Stomach (tissue), 9 donors: ENCODE measurements around the gene DCAF10. TPM values are rescaled to one million over a fixed set of nuclear protein-coding genes. Genes with fewer than 3 reads are reported as not detected.

Experiments
- DNase-seq, 2 donors: peaks; one replicate each; pipeline versions ENCODE4 v3.0.0 to v3.0.0-alpha.2; 2013 to 2019
- H3K27ac ChIP-seq, 5 donors: fragments of 200-600 bp in 4 of 5; sonication (generic) in 4 of 5; one replicate each; pipeline ENCODE4 v1.5.1; 2013 to 2019; ENCODE audit warnings: mild to moderate bottlenecking in 1 of 5, moderate library complexity in 1 of 5
- H3K27me3 ChIP-seq, 3 donors: fragments of 200-600 bp; sonication (generic); one replicate each; pipeline ENCODE4 v1.5.1; 2017 to 2019; ENCODE audit warnings: mixed run types in 1 of 3
- H3K36me3 ChIP-seq, 4 donors: fragments of 200-600 bp; sonication (generic); 1 replicate in 3 of 4; 2 replicates in 1 of 4; pipeline ENCODE4 v1.5.1; 2016 to 2019
- H3K4me1 ChIP-seq, 4 donors: fragments of 200-600 bp; sonication (generic); one replicate each; pipeline ENCODE4 v1.5.1; 2016 to 2019
- H3K4me3 ChIP-seq, 4 donors: fragments of 200-600 bp; sonication (generic) in 3 of 4; one replicate each; pipeline ENCODE4 v1.5.1; 2016 to 2019; ENCODE audit warnings: mild to moderate bottlenecking in 1 of 4
- H3K9me3 ChIP-seq, 4 donors: fragments of 200-600 bp; sonication (generic); one replicate each; pipeline ENCODE4 v1.5.1; 2016 to 2019
- EP300 ChIP-seq: sonication (generic); formaldehyde crosslinking; IDR thresholded peaks from one replicate; pipeline ENCODE4 v1.6.1; 2017; ENCODE audit warnings: antibody characterized with exemption
- POLR2A ChIP-seq, 4 donors: fragments of 450-650 bp; IDR thresholded peaks; one replicate each; pipeline ENCODE4 v1.6.1; 2016; ENCODE audit warnings: antibody characterized with exemption in 4 of 4, control low read depth in 2 of 4, mild to moderate bottlenecking in 1 of 4, moderate library complexity in 1 of 4
- POLR2AphosphoS5 ChIP-seq, 3 donors: sonication (generic); formaldehyde crosslinking; IDR thresholded peaks; one replicate each; pipeline ENCODE4 v1.6.1; 2016; ENCODE audit warnings: antibody characterized with exemption in 3 of 3
- WGBS, 5 donors: extraction: QIAGEN DNeasy Blood & Tissue Kit in 3 of 5; methylation state at CpG; one replicate each; pipeline versions ENCODE4 v1.1.5 to v1.1.7; 2013 to 2018; 5-methylcytosine and 5-hydroxymethylcytosine counted together
- intact Hi-C: fragments of 100-400 bp; cut with DNase I; formaldehyde crosslinking; loops from one replicate; pipeline ENCODE4 v1.15.1; 2023; ENCODE audit warnings: low total_unique reads
- polyA plus RNA-seq, 3 donors: library from polyadenylated mRNA; stranded (reverse); fragments of 200-250 nt; gene quantifications; one replicate each; pipeline ENCODE4 v1.2.3, GENCODE V29; 2013
- total RNA-seq, 5 donors: library from RNA; depleted of rRNA; stranded (reverse); fragments of >200 nt; gene quantifications; one replicate each; pipeline versions ENCODE4 v1.1.0 to v1.2.3, GENCODE V29; 2014 to 2016
- TF ChIP-seq, protein P1 (sequence below), 7 experiments: fragments of 450-650 bp in 4 of 7; fragments of 200-600 bp in 3 of 7; sonication (generic) in 3 of 7; IDR thresholded peaks; one replicate each; pipeline ENCODE4 v1.5.1; 2016 to 2019; ENCODE audit warnings: antibody characterized with exemption in 7 of 7, control low read depth in 2 of 7, mild to moderate bottlenecking in 1 of 7
- donor health status: healthy with polysubstance abuse.
- donor health status: Bipolar disorder and iron deficiency.
- donor health status: healthy.

DCAF10 gene
- total and polyA plus RNA-seq, 8 donors, result 5.9 to 39.7 (median 22.1) TPM

DNA sequence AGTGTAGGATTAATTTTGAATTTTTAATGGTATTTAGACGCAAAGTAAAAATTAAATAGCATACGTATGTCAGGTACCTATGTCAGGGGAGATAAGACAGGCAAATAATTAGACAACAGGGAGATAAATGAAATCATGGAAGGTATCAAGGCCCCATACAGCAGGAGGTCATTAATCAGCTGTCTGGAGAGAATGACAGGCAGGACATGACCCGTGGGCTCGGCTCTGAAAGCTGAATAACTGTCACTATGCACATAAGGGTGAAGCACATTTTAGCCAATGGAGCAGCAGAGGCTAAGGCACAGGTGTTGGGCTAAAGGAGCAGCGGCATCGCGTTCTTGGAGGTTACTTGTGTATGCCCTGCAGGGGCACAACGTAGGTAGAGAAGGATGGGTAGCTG is 91.5 kb downstream of the DCAF10 start:
- no peak for DNase-seq
- H3K4me1 ChIP-seq, result no peaks in the 10 kb centered on the region
- peaks cover 26 to 81% (median 78%) of the 10 kb centered on the region in 4 donors for H3K36me3 ChIP-seq
- intact Hi-C loops, result no loop called here
- H3K4me3 ChIP-seq, result no peak overlapping the region
- TF ChIP-seq EP300, result no peak
- no peak for TF ChIP-seq POLR2AphosphoS5 (IDR thresholded peaks at IDR 0.05)
- TF ChIP-seq, protein P1, sequence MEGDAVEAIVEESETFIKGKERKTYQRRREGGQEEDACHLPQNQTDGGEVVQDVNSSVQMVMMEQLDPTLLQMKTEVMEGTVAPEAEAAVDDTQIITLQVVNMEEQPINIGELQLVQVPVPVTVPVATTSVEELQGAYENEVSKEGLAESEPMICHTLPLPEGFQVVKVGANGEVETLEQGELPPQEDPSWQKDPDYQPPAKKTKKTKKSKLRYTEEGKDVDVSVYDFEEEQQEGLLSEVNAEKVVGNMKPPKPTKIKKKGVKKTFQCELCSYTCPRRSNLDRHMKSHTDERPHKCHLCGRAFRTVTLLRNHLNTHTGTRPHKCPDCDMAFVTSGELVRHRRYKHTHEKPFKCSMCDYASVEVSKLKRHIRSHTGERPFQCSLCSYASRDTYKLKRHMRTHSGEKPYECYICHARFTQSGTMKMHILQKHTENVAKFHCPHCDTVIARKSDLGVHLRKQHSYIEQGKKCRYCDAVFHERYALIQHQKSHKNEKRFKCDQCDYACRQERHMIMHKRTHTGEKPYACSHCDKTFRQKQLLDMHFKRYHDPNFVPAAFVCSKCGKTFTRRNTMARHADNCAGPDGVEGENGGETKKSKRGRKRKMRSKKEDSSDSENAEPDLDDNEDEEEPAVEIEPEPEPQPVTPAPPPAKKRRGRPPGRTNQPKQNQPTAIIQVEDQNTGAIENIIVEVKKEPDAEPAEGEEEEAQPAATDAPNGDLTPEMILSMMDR (IDR thresholded peaks at IDR 0.05), result no peak
- TF ChIP-seq POLR2A (IDR thresholded peaks at IDR 0.05), result no peak
- no peaks in the 10 kb centered on the region for H3K27me3 ChIP-seq
- H3K9me3 ChIP-seq, result no peaks in the 10 kb centered on the region
- no peak overlapping the region for H3K27ac ChIP-seq
- 75 to 88% (median 84%) methylated on average over 8 of the region's 8 CpGs for WGBS, 5 donors

DNA sequence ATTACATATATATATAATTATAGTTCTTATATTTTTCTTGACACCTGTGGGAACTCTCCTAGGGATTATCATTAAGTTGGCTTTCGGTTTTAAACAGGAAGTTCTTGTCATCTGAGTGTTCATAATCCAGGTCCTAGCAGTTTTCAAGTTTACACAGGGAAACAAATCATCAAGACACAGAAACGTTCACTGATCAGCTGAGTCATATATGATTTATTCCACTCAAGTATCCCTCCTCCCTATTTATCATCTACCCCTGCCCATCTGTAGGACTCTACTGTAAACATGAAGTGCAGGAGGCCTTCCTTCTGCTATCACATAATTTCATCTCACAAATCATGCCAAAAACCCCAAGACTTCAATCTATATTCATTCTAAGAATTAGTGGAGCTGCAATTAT is 97.1 kb downstream of the DCAF10 start:
- Histone ChIP-seq H3K36me3 (peaks cover 33 to 77% (median 69%) of the 10 kb centered on the region in 4 donors), H3K4me1 (peaks cover 6 to 16% (median 10%) of the 10 kb centered on the region in 4 donors), H3K4me3 (no peak overlapping the region), H3K27me3 (no peaks in the 10 kb centered on the region), H3K9me3 (no peaks in the 10 kb centered on the region), H3K27ac (no peak overlapping the region)
- TF ChIP-seq POLR2AphosphoS5 (IDR thresholded peaks at IDR 0.05) (no peak), EP300 (no peak), POLR2A (IDR thresholded peaks at IDR 0.05) (no peak)
- TF ChIP-seq, protein P1 (IDR thresholded peaks at IDR 0.05), result no peak
- DNase-seq, result no peak
- WGBS, 5 donors, result 38 to 47% (median 43%) methylated on average over 2 of the region's 2 CpGs
- intact Hi-C loops, result no loop called here

DNA sequence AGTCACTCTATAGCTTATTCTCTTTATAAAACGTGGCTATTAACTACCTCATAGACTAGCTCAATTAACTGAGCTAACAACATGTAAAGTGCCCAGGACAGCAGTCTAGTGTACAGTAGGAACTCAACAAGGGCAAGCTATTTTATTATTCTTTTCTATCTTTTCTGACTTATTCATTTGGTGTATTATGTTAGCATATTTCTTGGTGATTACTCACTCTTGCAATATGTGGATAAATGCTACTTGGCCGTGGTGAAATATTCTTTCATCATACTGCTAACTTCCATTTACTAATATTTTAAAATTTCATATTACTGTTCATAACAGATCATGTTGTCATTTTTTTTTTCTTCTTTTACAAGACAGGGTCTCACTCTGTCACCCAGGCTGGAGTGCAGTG is 98.4 kb downstream of the DCAF10 start:
- H3K36me3 ChIP-seq, result peaks cover 23 to 64% (median 56%) of the 10 kb centered on the region in 4 donors
- no peak for TF ChIP-seq POLR2AphosphoS5 (IDR thresholded peaks at IDR 0.05)
- TF ChIP-seq, protein P1 (IDR thresholded peaks at IDR 0.05), result no peak
- TF ChIP-seq POLR2A (IDR thresholded peaks at IDR 0.05), result no peak
- no peak overlapping the region for H3K27ac ChIP-seq
- intact Hi-C loops, result no loop called here
- no peaks in the 10 kb centered on the region for H3K9me3 ChIP-seq
- peaks cover 10 to 23% (median 21%) of the 10 kb centered on the region in 4 donors for H3K4me1 ChIP-seq
- H3K4me3 ChIP-seq, result no peak overlapping the region
- no peaks in the 10 kb centered on the region for H3K27me3 ChIP-seq
- 76 to 92% (median 85%) methylated on average over 2 of the region's 2 CpGs for WGBS, 5 donors
- DNase-seq, result no peak

DNA sequence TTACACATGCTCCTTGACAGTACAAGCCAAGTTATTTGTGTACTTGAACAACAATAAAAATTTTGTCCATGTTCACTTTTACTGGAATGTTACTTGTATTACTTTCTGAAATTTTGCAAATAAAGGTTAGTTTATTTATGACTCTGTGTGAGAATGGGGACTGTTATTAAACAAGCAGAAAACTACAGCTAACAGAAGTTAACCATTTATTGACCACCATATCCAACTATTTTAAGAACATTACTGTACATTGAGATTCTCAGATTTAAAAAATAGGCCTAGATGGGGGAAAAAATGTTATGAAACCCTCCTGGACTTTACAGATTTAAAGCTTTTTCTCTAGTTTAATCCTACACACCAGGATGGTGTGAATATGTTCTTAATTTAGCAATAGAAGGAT is 101.5 kb downstream of the DCAF10 start:
- Histone ChIP-seq H3K36me3 (peaks cover 18 to 33% (median 25%) of the 10 kb centered on the region in 4 donors), H3K27ac (no peak overlapping the region), H3K4me1 (peaks cover 10 to 35% (median 31%) of the 10 kb centered on the region in 4 donors), H3K27me3 (no peaks in the 10 kb centered on the region), H3K4me3 (peak overlapping the region in 1 of 4 donors; percentile 96), H3K9me3 (no peaks in the 10 kb centered on the region)
- TF ChIP-seq EP300 (no peak), POLR2A (IDR thresholded peaks at IDR 0.05) (no peak), POLR2AphosphoS5 (IDR thresholded peaks at IDR 0.05) (no peak)
- TF ChIP-seq, protein P1 (IDR thresholded peaks at IDR 0.05), result no peak
- intact Hi-C loops, result no loop called here
- DNase-seq, result no peak
